NCI-H2171 (cell line): ENCODE data around the gene FAM234B.

Source experiments
- DNase-seq: peaks from one replicate; lab custom pipeline; 2025; lab: John Stamatoyannopoulos, UW

The FAM234B gene

GRCh38 chr12:13044002-13044905, at the start of gene FAM234B:
TSS of gene FAM234B (plus strand) at chr12:13044381. CDS start at chr12:13044404, 23 bp downstream.
- DNase-seq = peak; percentile 57

- no peak for DNase-seq
Observed at GRCh38 chr12:12995088-12995487, 49.1 kb upstream of the FAM234B start.

- DNase-seq = no peak
Observed at GRCh38 chr12:12996209-12996608, 48.0 kb upstream of the FAM234B start.

GRCh38 chr12:12997156-12997555, 47.0 kb upstream of the FAM234B start:
- no peak for DNase-seq

- no peak for DNase-seq
Observed at GRCh38 chr12:12997734-12998133, 46.4 kb upstream of the FAM234B start.

GRCh38 chr12:12998248-12998647, 45.9 kb upstream of the FAM234B start:
- DNase-seq = no peak

GRCh38 chr12:12999271-12999958, 44.8 kb upstream of the FAM234B start:
- DNase-seq = no peak

- peak; percentile 73 for DNase-seq
Observed at GRCh38 chr12:12999959-13000615, 44.1 kb upstream of the FAM234B start, which contains the start of gene HEBP1. TSS of gene HEBP1 (minus strand) at chr12:13000265. CDS start at chr12:13000114, 151 bp downstream.

- DNase-seq = no peak
Observed at GRCh38 chr12:13000616-13000924, 43.6 kb upstream of the FAM234B start.

GRCh38 chr12:13000925-13001774, 43.0 kb upstream of the FAM234B start:
- DNase-seq = no peak

GRCh38 chr12:13001775-13002040, 42.5 kb upstream of the FAM234B start:
- no peak for DNase-seq

GRCh38 chr12:13002301-13003097, 41.7 kb upstream of the FAM234B start:
- DNase-seq = no peak

GRCh38 chr12:13004361-13004760, 39.8 kb upstream of the FAM234B start:
- DNase-seq = no peak

GRCh38 chr12:13004986-13005385, 39.2 kb upstream of the FAM234B start:
- no peak for DNase-seq

GRCh38 chr12:13005649-13006048, 38.5 kb upstream of the FAM234B start:
- no peak for DNase-seq

- no peak for DNase-seq
Observed at GRCh38 chr12:13007496-13008233, 36.5 kb upstream of the FAM234B start.

- DNase-seq = no peak
Observed at GRCh38 chr12:13008741-13009380, 35.3 kb upstream of the FAM234B start.

- DNase-seq = no peak
Observed at GRCh38 chr12:13011098-13011497, 33.1 kb upstream of the FAM234B start.

- no peak for DNase-seq
Observed at GRCh38 chr12:13022851-13023271, 21.3 kb upstream of the FAM234B start.
